Fibroblast of villous mesenchyme (primary cell): Measurements from ENCODE around the gene ADD1. TPM values are rescaled to one million over a fixed set of nuclear protein-coding genes. Genes with fewer than 3 reads are reported as not detected.

Experiments used
- DNase-seq: peaks from one replicate; pipeline ENCODE4 v3.0.0-alpha.2; 2010; ENCODE audit warnings: low read depth
- H3K4me3 ChIP-seq: 2 replicates; pipeline ENCODE4 v1.5.1; 2011; ENCODE audit warnings: low read depth, mild to moderate bottlenecking, low read length
- total RNA-seq: library from RNA; depleted of rRNA; stranded (reverse); fragments of >200 nt; gene quantifications from 2 replicates; pipeline ENCODE4 v1.2.3, GENCODE V29; 2012
- TF ChIP-seq, protein P1 (sequence below): IDR thresholded peaks from 2 replicates; pipeline ENCODE4 v1.5.1; 2012; ENCODE audit warnings: low read depth, mild to moderate bottlenecking, low read length; ENCODE audit not compliant: insufficient read depth

ADD1 gene
- total RNA-seq, 1 donor: 212 TPM

DNA sequence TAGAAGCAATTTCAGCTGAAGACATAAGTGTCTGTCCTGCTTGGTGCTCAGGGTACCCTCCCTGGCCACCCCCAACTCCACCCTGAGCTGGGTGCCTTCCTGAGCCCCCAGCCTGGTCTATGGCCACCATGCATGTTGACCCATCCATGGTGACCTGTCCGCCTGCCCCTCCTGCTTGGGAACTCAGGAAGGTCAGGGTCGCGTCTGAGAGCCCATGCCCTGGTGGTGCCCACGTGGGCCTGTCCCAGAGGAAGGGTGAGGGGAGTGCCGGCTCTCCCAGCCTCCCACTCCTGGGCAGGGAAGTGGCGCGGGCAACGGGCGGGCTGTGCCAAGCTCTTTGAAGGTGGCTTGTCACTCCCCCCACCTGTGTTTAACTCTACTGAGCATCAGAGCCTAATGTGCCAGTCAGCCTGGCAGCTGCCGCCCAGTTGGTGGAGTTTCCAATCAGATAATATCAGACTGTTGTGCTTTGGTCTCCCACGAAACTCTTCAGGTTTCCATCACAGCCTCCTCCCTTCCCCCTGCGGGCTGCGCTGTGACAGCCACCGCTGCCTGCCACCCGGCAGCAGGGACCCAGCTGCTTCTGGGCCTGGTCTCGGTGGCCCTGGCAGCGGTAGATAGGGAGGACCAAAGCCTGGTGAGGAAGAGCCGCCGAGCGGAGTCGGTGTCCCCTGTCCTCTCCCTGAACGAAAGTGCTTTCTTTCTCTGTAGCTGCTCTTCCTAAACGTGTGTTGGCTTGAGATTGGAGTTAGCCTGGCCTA lies 45.9 kb upstream of the ADD1 start:
- no peak for DNase-seq
- H3K4me3 ChIP-seq: no peak overlapping the region
- TF ChIP-seq, protein P1, sequence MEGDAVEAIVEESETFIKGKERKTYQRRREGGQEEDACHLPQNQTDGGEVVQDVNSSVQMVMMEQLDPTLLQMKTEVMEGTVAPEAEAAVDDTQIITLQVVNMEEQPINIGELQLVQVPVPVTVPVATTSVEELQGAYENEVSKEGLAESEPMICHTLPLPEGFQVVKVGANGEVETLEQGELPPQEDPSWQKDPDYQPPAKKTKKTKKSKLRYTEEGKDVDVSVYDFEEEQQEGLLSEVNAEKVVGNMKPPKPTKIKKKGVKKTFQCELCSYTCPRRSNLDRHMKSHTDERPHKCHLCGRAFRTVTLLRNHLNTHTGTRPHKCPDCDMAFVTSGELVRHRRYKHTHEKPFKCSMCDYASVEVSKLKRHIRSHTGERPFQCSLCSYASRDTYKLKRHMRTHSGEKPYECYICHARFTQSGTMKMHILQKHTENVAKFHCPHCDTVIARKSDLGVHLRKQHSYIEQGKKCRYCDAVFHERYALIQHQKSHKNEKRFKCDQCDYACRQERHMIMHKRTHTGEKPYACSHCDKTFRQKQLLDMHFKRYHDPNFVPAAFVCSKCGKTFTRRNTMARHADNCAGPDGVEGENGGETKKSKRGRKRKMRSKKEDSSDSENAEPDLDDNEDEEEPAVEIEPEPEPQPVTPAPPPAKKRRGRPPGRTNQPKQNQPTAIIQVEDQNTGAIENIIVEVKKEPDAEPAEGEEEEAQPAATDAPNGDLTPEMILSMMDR: no peak

DNA sequence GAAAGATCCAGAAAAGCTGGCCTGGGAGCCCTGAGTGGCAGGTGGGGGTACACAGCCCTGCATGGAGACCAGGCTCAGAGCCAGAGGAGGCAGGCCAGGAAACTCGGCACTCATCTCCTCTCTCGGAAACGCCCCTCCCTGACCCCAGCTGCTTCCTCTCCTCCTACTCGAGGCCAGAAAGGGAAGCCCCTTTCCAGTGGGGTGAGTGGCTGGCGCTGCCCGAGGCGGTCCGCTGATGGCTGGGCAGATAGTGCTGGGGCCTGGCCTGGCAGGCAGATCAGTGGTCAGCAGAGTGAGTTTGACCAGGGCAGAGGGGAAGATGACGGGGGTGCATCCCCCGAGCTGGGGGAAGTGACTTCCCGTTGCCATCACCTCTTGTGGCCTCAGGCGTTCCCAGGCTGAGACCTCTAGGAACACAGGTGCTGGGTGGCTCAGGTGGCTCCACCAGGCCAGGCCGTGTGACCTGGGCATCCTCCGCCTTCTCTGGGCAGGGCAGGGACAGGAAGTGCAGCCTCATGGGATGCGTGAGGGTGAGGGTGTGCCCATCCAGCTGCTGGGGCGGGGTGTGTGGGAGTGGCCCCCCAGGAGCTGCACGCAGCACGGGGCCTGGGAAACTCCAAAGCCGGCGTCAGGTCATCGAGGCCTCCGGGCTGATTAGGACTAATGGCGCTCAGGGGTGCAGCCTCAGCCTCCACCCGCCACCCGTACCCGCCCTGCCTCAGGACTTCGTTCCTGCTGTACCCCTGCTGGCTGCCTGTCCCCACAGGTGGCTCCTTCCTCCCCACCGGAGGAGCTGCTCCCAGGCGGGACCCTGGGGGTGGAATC lies 45.0 kb upstream of the ADD1 start:
- TF ChIP-seq, protein P1: no peak
- DNase-seq: peak; percentile 28
- H3K4me3 ChIP-seq: no peak overlapping the region

DNA sequence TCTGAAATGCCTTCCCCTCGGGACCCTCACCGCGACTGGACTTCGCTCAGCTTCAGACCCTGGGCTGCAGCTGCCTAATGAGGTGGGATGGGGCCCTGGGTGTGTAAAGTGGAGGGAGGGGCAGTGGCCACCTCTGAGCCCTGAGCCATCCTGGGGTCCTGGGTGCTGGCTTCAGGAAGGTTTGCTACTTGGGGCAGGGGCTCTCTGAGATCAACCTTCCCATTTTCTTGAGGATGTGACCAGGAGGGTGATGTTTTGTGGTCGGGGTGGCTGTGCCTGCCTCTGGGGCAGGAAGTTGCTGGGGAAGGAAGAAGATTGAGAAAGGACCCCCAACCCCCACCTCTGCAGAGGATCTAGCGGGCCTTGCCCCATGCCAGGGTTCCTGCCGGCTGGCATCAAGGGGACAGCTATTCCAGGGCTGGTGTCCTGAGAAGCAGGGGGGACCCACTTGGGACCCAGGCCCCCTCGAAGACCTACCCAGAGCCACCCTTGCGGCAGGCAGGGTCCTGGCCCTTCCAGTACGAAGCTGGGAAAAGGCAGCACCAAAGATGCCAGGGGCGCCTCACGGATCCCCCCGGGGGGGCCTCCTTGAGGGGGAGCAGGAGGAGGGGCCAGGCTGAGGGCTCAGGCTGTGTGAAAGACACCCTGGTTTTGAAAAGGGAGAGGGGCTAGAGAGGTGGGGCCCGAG lies 44.3 kb upstream of the ADD1 start:
- no peak for DNase-seq
- TF ChIP-seq, protein P1: no peak
- H3K4me3 ChIP-seq: no peak overlapping the region

DNA sequence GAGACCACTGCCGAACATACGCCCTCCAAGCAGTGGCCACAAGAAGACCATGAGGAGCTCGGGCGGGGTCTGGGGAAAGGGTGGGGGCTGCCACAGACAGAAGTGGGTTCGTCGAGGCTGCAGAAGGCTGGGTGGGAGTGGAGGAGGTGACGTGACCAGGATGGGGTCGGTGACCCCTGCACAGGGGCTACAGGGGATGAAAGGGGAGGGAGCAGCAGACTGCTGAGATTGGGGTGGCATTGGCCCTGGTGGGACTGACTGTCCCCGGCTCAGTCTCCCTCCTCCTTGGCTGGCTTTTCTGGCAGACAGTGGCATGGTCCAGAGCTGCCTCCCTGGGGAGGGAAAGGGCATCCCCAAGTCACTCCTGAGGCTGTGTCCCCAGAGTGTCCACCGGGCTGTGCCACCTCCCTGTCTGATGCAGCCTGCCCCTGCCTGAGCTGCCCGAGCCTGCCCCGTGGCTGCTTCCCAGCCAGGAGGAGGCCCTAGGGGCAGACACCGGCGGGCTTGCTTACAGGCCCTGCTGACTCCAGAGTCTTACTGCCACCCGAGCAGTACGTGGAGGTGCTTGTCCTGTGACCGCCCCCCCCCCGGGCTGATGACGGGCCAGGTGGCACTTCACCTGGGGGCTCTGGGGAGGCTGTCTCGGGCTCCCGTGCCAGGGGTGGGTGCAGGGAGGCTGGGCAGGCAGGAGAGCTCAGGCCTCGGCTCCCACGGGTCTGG lies 43.5 kb upstream of the ADD1 start:
- TF ChIP-seq, protein P1: no peak
- no peak for DNase-seq
- H3K4me3 ChIP-seq: no peak overlapping the region

DNA sequence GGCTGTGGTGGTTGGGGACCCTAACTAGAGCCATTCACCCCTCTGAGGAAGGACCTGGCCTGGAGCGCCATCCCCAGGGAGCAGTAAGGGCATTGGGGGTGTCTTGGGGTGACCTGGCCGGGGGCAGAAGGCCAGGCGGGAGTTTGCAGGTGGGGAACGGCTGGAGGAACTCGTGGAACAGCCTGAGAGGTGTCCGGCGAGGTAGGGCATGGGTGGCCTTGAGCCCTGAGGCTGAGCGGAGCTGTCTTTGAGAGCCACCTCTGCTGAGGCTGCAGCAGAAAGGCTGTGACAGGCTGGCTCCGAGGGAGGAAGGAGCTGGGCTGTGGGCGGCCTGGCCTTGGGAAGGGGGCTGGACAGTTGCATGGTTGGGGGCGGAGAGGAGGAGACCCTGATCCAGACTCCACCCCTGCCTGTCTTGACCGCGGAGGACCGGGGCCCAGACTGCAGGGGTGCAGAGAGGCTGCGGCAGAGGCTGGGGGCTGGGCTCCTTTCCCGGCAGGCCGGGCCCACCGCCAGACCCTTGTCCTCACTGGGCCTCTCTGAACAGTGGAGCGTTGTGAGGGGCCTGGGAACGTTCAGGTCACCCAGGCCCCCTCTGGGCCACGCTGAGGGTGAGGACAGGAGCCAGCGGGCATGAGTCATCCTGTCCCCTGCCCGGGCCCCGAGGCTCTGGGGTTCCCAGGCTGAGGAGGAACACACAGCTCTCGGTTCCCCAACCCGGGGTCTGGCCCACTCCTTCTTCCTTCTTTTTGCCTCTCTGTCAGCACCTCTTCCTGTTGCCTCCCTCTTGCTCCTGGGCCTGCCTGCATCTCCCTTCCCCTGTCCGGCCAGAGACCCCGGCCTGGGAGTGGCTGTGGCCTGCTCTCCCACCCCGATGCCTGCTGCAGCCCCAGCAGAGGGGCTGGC lies 42.7 kb upstream of the ADD1 start:
- DNase-seq: peak; percentile 78
- no peak overlapping the region for H3K4me3 ChIP-seq
- TF ChIP-seq, protein P1: no peak
